Coronary artery (tissue), 2 donors: ENCODE measurements around the gene ANXA2.

Experiments
- DNase-seq: peaks from one replicate; pipeline ENCODE4 v3.0.0-alpha.2; 2017; ENCODE audit warnings: low spot score
- H3K27ac ChIP-seq, 2 donors: fragments of 200-600 bp; sonication (generic); one replicate each; pipeline ENCODE4 v1.5.1; 2016 to 2019
- H3K4me3 ChIP-seq: fragments of 200-600 bp; sonication (generic); 2 replicates; pipeline ENCODE4 v1.5.1; 2016; ENCODE audit warnings: mild to moderate bottlenecking, moderate library complexity
- CTCF ChIP-seq: fragments of 200-600 bp; sonication (generic); IDR thresholded peaks from one replicate; pipeline ENCODE4 v1.5.1; 2019; ENCODE audit warnings: antibody characterized with exemption

The ANXA2 gene

DNA sequence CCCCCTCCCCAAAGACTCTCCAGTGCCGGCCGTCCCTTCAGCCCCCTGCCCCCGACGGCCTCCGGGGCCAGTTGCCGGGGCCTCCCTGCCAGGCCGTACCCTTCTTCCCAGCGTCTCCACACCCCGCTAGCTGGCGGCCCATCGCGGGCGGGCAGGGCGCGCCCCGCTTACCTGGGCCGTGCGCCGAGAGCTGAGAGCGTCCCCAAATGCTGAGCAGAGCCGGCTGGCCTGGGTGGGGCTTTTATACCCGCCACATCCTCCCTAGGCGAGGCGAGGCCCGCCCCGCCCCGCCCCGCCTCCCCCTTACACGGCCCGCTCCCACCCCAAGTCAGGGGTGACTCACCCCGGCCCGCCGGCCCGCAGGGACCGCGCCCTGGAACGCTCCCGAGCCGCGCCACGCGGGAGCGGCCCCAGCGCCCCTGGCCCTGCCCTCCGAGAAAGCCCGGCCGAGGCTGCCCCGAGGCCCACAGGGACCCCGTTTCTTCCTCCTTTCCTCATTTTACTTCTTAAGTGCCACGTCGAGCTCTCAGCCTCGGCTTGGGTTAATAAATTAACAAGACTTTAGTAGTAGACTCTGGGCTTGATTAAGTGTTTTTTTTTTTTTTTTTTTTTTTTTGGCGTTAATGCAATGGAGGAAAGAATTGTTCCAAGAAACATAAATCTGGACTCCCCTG, at the start of gene ANXA2:
Gene ANXA2, minus strand, starts transcription at position 215 of the 674 bp plus-strand sequence. CDS start 11,911 bp downstream, outside the sequence.
- DNase-seq, result peak; percentile 91
- no peak for TF ChIP-seq CTCF
- peak within 1 kb of the TSS; percentile 90 for H3K4me3 ChIP-seq
- peak within 1 kb of the TSS; percentile 98 for H3K27ac ChIP-seq

GRCh38 chr15:60444289-60444912, 46.6 kb upstream of the ANXA2 start:
- no peak for DNase-seq
- peak; percentile 38 for TF ChIP-seq CTCF
- Histone ChIP-seq H3K27ac (no peak overlapping the region), H3K4me3 (no peak overlapping the region)

DNA sequence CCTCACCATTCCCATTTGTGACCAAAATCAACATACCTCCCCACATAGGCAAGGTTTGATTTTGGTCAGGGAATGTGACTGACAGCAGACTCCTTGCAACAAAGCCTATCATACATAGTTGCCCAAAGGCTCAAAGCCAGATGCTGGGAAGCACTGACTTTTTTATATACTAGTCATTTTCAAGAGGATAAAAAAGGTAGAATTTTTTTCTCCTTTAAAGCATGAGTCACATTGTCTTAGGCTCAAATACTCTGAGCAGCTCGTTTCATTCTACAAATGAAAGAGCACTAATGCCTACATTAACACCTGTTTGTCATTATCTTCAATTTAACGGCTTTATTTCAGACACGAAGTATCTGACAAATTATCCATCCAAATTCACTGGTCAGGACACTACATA, 45.0 kb upstream of the ANXA2 start:
- Histone ChIP-seq H3K4me3 (no peak overlapping the region), H3K27ac (no peak overlapping the region)
- no peak for TF ChIP-seq CTCF
- no peak for DNase-seq

GRCh38 chr15:60442031-60442650, 44.4 kb upstream of the ANXA2 start:
- Histone ChIP-seq H3K27ac (no peak overlapping the region), H3K4me3 (no peak overlapping the region)
- no peak for TF ChIP-seq CTCF
- no peak for DNase-seq

- Histone ChIP-seq H3K4me3 (no peak overlapping the region), H3K27ac (no peak overlapping the region)
- DNase-seq, result no peak
- no peak for TF ChIP-seq CTCF
Observed at GRCh38 chr15:60441331-60441730, 43.5 kb upstream of the ANXA2 start.

DNA sequence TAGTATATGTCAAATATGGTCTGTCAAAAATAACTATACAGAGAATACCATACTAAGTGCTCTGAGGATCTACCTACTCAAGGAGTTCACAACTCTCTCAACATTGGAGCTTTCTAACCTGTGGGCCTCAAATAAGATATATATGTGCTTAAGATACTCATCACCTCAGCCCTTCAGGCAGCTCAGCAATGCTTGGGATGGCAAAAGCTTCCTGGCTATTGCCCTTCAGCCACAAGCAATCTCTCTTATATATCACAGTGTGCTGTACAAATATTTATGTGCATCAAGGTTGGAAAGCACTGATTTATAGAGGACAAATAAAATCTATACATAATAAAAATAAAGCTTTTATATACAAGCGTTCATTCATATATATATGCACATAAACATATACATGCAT, 40.9 kb upstream of the ANXA2 start:
- no peak for DNase-seq
- TF ChIP-seq CTCF, result no peak
- Histone ChIP-seq H3K27ac (no peak overlapping the region), H3K4me3 (no peak overlapping the region)
